HG03521 (cell line): ENCODE data around the gene LIMCH1.

Source experiments
- ATAC-seq: cut with Tn5 transposase; IDR thresholded peaks from one replicate; pipeline ENCODE4 v1.9.1; 2021; ENCODE audit warnings: mild to moderate bottlenecking, moderate library complexity; ENCODE audit not compliant: unreplicated experiment

The LIMCH1 gene

GRCh38 chr4:41532336-41532735, 5.6 kb upstream of the LIMCH1 start:
- no peak for ATAC-seq

- no peak for ATAC-seq
These were observed 5.1 kb upstream of the LIMCH1 start for GRCh38 chr4:41532882-41533281.

GRCh38 chr4:41533680-41534079, 4.3 kb upstream of the LIMCH1 start:
- no peak for ATAC-seq

- no peak for ATAC-seq
These were observed 3.6 kb upstream of the LIMCH1 start for GRCh38 chr4:41534404-41534803.

DNA sequence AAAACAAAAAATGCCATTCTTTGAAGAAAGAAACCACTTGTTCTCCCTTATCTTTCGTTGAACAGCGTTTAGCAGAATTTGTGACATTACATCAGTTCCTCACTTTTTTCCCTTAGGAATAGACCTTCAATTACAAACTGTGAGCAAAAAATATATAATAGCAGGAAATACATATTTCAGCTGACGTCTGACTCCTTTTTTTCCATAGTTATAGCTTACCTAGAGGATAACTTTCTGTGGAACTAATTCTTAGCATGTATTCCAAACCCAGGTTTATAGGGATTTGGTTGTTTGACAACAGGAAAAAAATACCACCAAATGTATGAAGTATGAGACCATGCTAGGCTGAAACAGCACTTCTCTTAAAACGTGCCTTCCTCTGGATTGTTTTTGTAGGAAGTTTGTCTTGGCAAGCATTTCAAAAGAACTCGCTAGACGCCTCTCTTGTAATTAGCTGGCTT, 2.0 kb upstream of the LIMCH1 start:
- ATAC-seq: no peak

- no peak for ATAC-seq
These were observed 566 bp upstream of the LIMCH1 start for GRCh38 chr4:41537292-41537890.

GRCh38 chr4:41538887-41539498, 1.0 kb downstream of the LIMCH1 start:
- ATAC-seq: no peak

DNA sequence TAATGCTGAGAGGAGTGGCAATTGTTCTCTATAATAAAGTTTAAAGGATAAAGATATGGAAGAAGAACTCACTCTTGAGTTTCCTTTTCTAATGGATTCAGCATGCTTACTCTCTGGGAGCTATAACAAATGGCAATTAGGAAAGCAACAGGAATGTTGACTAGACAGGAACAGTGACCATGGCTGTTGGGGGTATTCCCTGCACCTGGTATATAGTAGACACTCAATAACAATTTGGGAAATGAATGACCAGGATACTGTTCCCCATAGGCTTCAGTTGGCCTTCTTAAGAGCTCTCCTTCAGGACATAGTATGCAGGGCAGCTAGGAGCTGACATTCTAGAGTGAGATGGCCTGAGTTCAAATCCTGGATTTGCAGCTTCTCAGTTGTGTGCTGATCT, 1.8 kb downstream of the LIMCH1 start:
- ATAC-seq: no peak

- ATAC-seq: no peak
These were observed 2.7 kb downstream of the LIMCH1 start for GRCh38 chr4:41540687-41541086.

- ATAC-seq: no peak
These were observed 3.7 kb downstream of the LIMCH1 start for GRCh38 chr4:41541687-41542094.

GRCh38 chr4:41542526-41543275, 4.7 kb downstream of the LIMCH1 start:
- ATAC-seq: no peak

DNA sequence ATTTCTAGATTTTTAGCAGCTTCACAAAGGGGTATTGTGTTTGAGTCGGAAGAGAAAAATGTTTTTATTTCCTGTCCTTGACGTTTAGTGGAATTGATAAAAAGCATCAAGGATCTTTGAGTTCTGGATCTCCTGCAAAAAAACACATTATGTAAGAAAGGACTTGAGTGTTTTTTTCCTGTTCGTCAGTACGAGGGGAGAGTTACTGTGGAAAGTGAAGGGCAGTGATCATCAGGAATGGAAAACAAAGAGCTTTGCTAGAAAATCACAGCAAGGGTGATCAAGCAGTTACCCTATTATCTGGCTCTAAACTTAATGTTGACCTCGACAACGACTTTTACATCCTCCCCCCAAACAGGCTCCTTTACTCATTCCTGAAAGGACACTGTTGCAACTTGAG, 7.3 kb downstream of the LIMCH1 start:
- no peak for ATAC-seq

- no peak for ATAC-seq
These were observed 8.7 kb downstream of the LIMCH1 start for GRCh38 chr4:41546638-41547037.

- ATAC-seq: no peak
These were observed 10.4 kb downstream of the LIMCH1 start for GRCh38 chr4:41548305-41548880.

DNA sequence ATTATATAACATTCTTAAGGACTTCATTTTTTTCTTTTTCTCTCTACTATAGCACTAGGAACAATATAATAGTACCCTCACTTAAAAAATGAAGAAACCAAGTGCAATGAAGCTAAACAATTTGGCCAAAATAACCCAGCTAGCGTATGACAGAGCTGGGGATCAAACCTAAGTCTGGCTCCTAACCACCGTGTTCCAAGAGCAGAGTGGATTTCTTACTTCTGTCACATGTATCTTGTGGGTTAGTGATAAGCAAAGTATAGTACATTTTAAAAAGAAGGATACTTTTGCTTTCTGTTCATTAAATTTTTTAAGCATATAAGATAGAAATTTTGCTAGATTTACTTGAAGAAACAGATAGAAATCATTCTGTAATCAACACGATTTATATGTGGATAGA, 11.5 kb downstream of the LIMCH1 start:
- no peak for ATAC-seq

- no peak for ATAC-seq
These were observed 12.4 kb downstream of the LIMCH1 start for GRCh38 chr4:41550308-41550707.

- no peak for ATAC-seq
These were observed 13.6 kb downstream of the LIMCH1 start for GRCh38 chr4:41551536-41551935.

DNA sequence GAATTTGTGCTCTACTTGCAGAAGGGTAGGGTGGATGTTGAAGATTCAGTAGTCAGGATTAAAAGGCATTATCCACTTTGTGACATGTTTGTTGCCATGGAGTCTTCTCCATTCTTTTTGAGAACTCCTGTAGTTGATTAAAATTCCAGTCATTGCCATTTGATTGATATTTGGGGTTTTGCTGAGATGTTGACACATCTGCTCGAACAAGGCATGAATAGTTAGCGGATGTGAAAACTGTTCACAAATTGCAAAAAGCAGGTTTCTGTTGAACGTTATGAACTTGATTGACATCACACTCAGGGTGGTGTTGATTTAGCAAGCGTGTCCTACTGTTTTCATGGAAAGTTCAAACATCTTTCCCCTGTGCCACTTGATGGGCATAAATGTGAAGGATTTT, 16.9 kb downstream of the LIMCH1 start:
- ATAC-seq: no peak

- ATAC-seq: no peak
These were observed 18.6 kb downstream of the LIMCH1 start for GRCh38 chr4:41556526-41556925.

- ATAC-seq: no peak
These were observed 22.1 kb downstream of the LIMCH1 start for GRCh38 chr4:41559940-41560516.

- no peak for ATAC-seq
These were observed 23.3 kb downstream of the LIMCH1 start for GRCh38 chr4:41561244-41561643.
